HG03280 (cell line): ENCODE data around the gene CLIP2.
"Not testable (repeated sequence)": the region's sequence is repeated elsewhere in the genome, so short reads cannot be mapped to it uniquely, and the experiment has no call there.

Source experiments
- ATAC-seq: cut with Tn5 transposase; IDR thresholded peaks from one replicate; pipeline ENCODE4 v1.9.1; 2021; ENCODE audit warnings: mild to moderate bottlenecking, moderate library complexity; ENCODE audit not compliant: unreplicated experiment

CLIP2 gene

GRCh38 chr7:74294191-74294998, 5.2 kb downstream of the CLIP2 start:
- no peak for ATAC-seq

DNA sequence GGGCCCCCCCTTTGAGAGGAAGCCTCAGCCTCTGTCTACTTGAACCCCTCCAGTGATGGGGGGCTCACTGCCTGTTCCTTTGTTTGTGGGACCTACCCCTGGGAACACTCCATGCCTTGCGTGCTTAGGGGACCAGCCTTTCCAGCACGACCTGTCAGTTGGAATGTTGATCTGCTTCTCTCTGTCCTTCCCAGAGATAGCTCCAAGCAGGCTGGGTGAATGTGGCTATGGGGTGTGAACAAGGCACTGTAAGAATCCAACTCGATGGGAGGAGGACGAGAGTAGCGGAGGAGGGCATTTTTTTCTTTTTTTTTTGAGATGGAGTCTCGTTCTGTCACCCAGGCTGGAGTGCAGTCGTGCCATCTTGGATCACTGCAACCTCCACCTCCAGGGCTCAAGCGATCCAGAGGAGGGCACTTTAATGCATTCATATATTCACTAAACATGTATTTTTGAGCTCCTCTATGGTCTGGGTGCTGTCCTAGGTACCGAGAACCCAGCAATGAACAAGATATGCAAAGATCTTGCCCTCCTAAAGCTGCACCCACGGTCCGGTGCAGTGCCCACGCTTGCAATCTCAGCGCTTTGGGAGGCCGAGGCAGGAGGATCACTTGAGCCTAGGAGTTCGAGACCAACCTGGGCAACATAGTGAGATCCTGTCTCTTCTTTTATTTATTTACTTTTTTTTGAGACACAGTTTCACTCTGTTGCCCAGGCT, 8.5 kb downstream of the CLIP2 start:
- ATAC-seq: no peak

DNA sequence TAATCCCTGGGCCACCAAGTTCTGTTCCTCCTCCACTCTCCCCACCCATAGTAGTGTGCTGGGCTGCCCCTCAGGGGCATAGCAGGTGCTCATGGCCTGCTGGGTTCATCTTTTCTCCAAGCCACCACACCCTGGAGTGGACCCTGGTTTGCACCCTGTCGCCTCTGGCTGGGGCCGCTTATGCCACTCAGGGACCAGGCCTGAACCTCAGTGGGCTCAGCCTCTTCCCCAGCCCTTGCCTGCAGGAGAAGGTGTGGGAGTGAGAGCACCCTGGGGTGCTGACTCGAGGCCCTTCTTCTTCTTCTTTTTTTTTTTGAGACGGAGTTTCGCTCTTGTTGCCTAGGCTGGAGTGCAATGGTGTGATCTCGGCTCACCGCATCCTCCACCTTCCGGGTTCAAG, 10.2 kb downstream of the CLIP2 start:
- no peak for ATAC-seq

- no peak for ATAC-seq
Observed at GRCh38 chr7:74300926-74301325, 11.7 kb downstream of the CLIP2 start.

DNA sequence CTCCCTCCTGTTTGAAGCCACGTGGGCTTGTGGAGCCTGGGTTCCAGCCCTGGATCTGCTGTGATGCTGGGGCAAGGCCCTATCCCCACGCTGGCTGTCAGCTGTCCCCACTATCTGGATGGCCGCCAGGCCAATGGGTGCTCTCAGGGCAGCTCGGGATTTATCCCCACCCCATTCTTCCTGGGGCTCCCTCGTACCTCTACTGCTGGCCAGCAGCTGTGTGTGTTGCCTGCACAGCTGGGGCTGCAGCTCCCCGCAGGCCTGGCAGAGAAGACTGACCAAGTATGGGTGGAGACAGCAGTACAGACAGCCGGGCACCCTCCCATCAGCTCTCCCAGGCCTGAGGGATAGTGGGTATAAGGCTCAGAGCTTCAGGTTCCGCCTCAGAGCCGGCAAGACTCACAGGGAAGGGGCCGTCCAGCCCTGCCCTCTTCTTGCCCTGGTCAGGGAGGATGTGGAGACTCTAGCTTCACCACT, 13.6 kb downstream of the CLIP2 start:
- ATAC-seq: no peak

DNA sequence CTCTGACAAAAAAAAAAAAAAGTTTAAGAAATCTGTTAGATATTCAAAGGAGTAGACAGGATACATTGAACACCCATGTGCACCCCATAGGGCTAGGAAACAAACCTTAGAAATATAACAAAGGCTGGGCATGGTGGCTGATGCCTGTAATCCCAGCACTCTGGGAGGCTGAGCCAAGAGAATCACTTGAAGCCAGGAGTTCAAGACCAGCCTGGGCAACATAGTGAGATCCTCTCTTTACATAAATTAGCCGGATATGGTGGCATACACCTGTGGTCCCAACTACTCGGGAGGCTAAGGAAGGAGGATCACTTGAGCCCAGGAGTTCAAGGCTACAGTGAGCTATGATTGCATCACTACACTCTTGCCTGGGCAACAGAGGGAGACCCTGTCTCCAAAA, 15.3 kb downstream of the CLIP2 start:
- no peak for ATAC-seq

- ATAC-seq: no peak
Observed at GRCh38 chr7:74306004-74306729, 17.0 kb downstream of the CLIP2 start.

GRCh38 chr7:74306730-74307469, 17.7 kb downstream of the CLIP2 start:
- no peak for ATAC-seq

DNA sequence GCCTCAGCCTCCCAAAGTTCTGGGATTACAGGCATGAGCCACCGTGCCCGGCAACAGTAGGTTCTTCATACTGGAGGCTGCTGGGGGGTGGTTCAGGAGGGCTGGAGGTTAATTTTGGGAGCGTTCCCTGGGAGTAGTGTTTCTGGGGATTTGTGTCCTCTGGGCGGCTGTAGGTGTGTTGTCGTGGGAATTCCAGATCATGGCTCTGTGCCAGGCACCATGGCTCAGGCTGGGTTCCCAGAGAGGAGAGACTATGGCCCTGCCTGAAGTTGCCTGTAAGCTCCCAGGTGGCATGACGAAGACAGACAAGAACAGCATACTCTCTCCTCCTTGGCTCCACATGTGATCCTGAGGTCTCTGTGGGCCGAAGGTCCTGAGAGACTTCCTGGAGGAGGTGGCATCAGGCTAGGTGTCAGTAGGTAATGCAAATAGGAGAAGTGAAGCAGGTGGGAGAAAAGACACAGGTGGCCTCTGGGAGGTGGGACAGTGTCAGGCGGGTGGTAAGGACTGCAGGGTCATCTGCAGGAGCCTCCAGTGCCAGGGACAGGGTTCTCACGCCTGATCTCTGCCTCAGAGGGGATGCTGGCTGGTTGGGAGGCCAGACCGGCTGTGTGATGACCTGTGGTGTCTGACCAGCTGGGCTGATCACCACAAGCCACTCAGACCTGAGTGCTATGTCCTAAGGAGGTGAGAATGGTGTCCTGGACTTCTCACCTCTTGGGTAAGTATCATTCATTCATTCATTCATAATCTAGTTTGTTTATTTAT, 18.7 kb downstream of the CLIP2 start:
- ATAC-seq: no peak

GRCh38 chr7:74309181-74309580, 20.0 kb downstream of the CLIP2 start:
- no peak for ATAC-seq

DNA sequence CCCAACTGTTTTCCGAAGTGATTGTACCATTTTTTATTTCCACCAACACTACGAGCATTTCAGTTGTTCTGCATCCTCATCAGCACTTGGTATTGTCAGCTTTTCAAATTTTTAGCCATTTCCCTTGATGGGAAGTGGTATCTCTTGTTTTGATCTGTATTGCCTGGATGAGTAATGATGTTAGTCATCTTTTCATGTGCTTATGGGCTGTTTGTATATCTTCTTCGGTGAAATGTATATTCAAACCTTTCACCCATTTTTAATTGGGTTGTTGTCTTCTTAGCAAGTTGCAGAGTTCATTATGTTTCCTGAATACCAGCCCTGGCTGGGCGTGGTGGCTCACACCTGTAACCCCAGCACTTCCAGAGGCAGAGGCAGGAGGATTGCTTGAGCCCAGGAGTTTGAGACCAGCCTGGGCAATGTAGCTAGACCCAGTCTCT, 22.1 kb downstream of the CLIP2 start:
- no peak for ATAC-seq

DNA sequence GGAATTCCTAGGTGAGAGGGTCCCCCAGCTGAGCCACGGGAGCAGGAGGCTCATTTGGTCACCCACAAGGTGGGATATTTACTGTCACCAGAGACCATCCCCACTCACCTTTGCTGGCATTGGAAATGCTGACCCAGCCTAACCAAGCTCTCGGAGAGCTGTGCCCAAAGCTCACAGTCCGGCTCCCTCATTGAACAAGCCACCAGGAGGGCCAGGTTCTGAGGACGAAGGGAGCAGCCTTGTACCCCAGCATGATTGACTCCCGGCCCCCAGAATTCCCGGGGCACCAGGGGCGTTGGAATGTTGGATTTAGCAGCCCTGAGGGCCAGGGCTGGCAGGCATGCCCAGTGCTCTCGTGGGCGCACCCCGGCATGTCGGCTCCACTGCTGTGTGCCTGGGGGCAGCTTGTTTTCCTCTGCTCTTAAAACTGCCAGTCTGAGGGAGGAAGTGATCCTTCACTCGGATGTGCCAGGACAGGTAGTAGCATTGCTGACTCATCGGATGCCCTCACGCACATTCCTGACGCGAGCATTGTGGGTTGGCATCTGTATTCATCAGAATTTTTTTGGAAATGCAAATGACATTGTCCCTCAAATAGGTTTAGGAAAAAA, 23.3 kb downstream of the CLIP2 start:
- ATAC-seq: no peak

- not testable (repeated sequence) for ATAC-seq
Observed at GRCh38 chr7:74315891-74316290, 26.7 kb downstream of the CLIP2 start.

DNA sequence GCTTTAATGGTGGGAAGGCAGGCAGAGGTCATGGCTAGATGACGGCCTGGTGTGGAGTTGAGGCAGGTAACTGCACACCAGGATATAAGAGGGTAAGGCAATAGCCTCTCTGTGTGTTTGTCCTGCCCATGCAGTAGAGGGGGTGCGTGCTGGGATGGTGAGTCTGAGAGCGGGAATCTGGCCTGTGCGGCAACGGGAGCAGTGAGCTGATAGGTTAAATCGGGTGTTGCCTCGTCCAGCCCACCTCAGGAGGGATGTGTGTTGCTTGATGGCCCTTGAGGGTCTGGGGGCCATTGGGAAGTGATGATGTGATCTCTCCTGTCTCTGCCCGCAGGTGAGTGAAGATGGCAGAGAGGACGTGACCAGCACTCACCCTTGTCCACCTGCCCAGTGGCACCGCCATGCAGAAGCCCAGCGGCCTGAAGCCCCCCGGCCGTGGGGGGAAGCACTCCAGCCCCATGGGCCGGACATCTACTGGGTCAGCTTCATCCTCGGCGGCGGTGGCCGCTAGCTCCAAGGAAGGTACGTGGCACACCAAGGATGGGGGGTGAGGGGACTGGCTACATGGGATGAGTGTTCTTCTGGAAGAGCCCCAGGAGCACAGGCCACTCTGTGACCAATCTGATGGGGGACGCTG, 28.1 kb downstream of the CLIP2 start:
- ATAC-seq: no peak

GRCh38 chr7:74318043-74318442, 28.8 kb downstream of the CLIP2 start:
- no peak for ATAC-seq

- no peak for ATAC-seq
Observed at GRCh38 chr7:74320645-74321221, 31.5 kb downstream of the CLIP2 start.

GRCh38 chr7:74322892-74323291, 33.7 kb downstream of the CLIP2 start:
- ATAC-seq: not testable (repeated sequence)

GRCh38 chr7:74324531-74325209, 35.5 kb downstream of the CLIP2 start:
- ATAC-seq: no peak
